HG03378 (cell line): Measurements from ENCODE around the gene NSD2.

Experiments used
- ATAC-seq: cut with Tn5 transposase; IDR thresholded peaks from one replicate; pipeline ENCODE4 v1.9.1; 2021; ENCODE audit warnings: mild to moderate bottlenecking, moderate library complexity; ENCODE audit not compliant: unreplicated experiment

NSD2 gene

GRCh38 chr4:1863297-1864033 is 7.7 kb upstream of the NSD2 start:
- no peak for ATAC-seq

- ATAC-seq: no peak
These were observed 6.9 kb upstream of the NSD2 start for GRCh38 chr4:1864076-1865008.

GRCh38 chr4:1866189-1866661 is 5.0 kb upstream of the NSD2 start:
- ATAC-seq: no peak

- ATAC-seq: no peak
These were observed 2.9 kb upstream of the NSD2 start for GRCh38 chr4:1868293-1868692.

GRCh38 chr4:1868912-1869311 is 2.3 kb upstream of the NSD2 start:
- no peak for ATAC-seq

GRCh38 chr4:1869530-1870327 is 1.5 kb upstream of the NSD2 start:
- peak; percentile 16 for ATAC-seq

- peak; percentile 54 for ATAC-seq
These were observed 940 bp upstream of the NSD2 start for GRCh38 chr4:1870328-1870577.

- ATAC-seq: no peak
These were observed 353 bp downstream of the NSD2 start for GRCh38 chr4:1871471-1872021.

- ATAC-seq: no peak
These were observed 1.7 kb downstream of the NSD2 start for GRCh38 chr4:1872870-1873269.

- no peak for ATAC-seq
These were observed 2.1 kb downstream of the NSD2 start for GRCh38 chr4:1873291-1873690.

- no peak for ATAC-seq
These were observed 2.6 kb downstream of the NSD2 start for GRCh38 chr4:1873776-1874175.

GRCh38 chr4:1874201-1874600 is 3.0 kb downstream of the NSD2 start:
- no peak for ATAC-seq

GRCh38 chr4:1879485-1879884 is 8.3 kb downstream of the NSD2 start:
- no peak for ATAC-seq

- no peak for ATAC-seq
These were observed 9.1 kb downstream of the NSD2 start for GRCh38 chr4:1880332-1880731.

- no peak for ATAC-seq
These were observed 11.7 kb downstream of the NSD2 start for GRCh38 chr4:1882850-1883271.

- no peak for ATAC-seq
These were observed 12.4 kb downstream of the NSD2 start for GRCh38 chr4:1883583-1883982.

- ATAC-seq: no peak
These were observed 14.2 kb downstream of the NSD2 start for GRCh38 chr4:1885414-1885813.

GRCh38 chr4:1887052-1887451 is 15.9 kb downstream of the NSD2 start:
- no peak for ATAC-seq

- ATAC-seq: no peak
These were observed 19.9 kb downstream of the NSD2 start for GRCh38 chr4:1890979-1891570.

GRCh38 chr4:1895971-1896657 is 24.9 kb downstream of the NSD2 start:
- no peak for ATAC-seq
